HepG2 (cell line): ENCODE measurements around the gene KCNMA1.

Source experiments
- EP300 ChIP-seq, 3 experiments: sonication (generic) in 1 of 3; formaldehyde crosslinking in 1 of 3; IDR thresholded peaks; 2 replicates each; pipeline versions ENCODE4 v1.5.1 to v1.6.1; 2011 to 2020; ENCODE audit warnings: low read depth in 2 of 3, low read length in 2 of 3, borderline replicate concordance in 1 of 3, improper control_type of control experiment in 1 of 3, mild to moderate bottlenecking in 1 of 3, missing genetic modification reagents in 1 of 3, moderate library complexity in 1 of 3
- SUZ12 ChIP-seq: fragments of 150-350 bp; IDR thresholded peaks from 2 replicates; pipeline ENCODE4 v1.6.1; 2014; ENCODE audit warnings: low read depth, low read length
- ZNF274 ChIP-seq: sonication (generic); formaldehyde crosslinking; IDR thresholded peaks from 2 replicates; pipeline ENCODE4 v1.5.1; 2020; ENCODE audit warnings: mild to moderate bottlenecking, missing genetic modification reagents
- ZNF276 ChIP-seq: sonication (generic); formaldehyde crosslinking; IDR thresholded peaks from 2 replicates; pipeline ENCODE4 v1.4.0; 2020; ENCODE audit warnings: mild to moderate bottlenecking, low read depth, missing genetic modification reagents
- ZNF776 ChIP-seq: sonication (generic); formaldehyde crosslinking; IDR thresholded peaks from 2 replicates; pipeline ENCODE4 v1.4.0; 2020; ENCODE audit warnings: mild to moderate bottlenecking, missing genetic modification reagents
- TF ChIP-seq, protein P1 (sequence below): IDR thresholded peaks from 2 replicates; pipeline ENCODE4 v1.6.1; 2012; ENCODE audit warnings: inconsistent platforms

DNA sequence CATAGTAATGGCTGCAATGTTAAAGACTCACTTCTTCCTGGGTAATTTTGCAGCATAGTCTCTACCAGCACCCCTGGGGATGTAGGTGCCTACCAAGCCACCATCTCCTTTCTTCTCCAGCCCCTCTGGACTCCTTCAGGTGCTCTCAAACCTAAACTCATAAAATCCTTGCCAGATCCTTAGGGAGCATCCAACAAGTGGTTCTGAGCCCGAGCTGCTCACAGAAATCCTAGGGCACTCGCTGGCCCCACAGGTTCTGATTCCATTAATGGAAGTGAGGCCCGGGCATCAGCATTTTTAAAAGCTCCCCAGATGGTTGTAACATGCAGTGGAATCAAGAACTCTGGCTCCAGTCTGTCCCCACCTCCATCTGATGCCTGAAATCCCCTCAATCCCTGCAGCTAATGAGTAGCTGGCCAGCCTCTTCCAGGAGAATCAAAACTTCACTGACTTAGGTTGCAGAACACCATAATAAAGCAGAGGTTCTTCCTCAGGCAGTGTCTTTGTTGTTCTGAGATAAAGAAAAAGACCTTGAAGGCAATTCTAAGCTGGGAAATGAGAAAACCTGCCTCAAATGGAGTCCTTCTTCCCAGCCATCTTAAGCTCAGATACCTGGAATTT lies 336.8 kb downstream of the KCNMA1 start:
- TF ChIP-seq ZNF274: no peak
- no peak for TF ChIP-seq ZNF776
- TF ChIP-seq EP300 (IDR thresholded peaks at IDR 0.05; ENCODE audit: low read depth in 2 of 2, low read length in 2 of 2): no peak
- TF ChIP-seq EP300 (CRISPR knock-in tag; IDR thresholded peaks at IDR 0.05; ENCODE audit: borderline replicate concordance): no peak
- TF ChIP-seq, protein P1, sequence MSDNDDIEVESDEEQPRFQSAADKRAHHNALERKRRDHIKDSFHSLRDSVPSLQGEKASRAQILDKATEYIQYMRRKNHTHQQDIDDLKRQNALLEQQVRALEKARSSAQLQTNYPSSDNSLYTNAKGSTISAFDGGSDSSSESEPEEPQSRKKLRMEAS: no peak
- TF ChIP-seq ZNF276: no peak
- TF ChIP-seq SUZ12: no peak
